ENCODE results near the gene KCNQ5.
A peak's percentile ranks its signal among the peaks of the same experiment; 100 is the strongest.

The KCNQ5 gene

GRCh38 chr6:72826744-72827438, 205.0 kb downstream of the KCNQ5 start:
- no peak for DNase-seq (ENCODE audit: insufficient read length, low spot score)

GRCh38 chr6:72828904-72829303, 207.0 kb downstream of the KCNQ5 start:
- no peak for DNase-seq (ENCODE audit: insufficient read length, low spot score)
- no peak for FAIRE-seq

More at GRCh38 chr6:72826744-72827438, 205.0 kb downstream of the KCNQ5 start:
- FAIRE-seq, result peak; percentile 77

GRCh38 chr6:72832271-72832670, 210.4 kb downstream of the KCNQ5 start:
- no peak for FAIRE-seq
- no peak for DNase-seq (ENCODE audit: insufficient read length, low spot score)

DNA sequence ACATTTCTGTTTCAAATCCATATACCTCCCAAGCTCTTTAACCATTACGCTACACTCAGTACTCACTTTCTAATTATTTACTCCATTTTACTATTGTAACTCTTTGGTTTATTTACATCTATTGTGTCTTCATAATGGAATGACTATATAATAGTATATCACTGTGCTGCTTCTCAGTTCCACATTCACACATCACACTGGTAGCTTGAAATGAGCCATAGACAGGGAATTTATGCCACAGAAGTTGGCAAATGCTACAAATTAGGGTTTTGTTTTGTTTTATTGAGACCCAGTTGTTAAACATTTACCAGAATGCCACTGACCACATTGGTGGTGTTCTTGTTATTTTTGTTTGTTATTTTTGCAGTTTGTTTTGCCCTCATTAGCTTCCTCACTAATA, 213.9 kb downstream of the KCNQ5 start:
- FAIRE-seq (no peak), DNase-seq (ENCODE audit: insufficient read length, low spot score) (no peak)

DNA sequence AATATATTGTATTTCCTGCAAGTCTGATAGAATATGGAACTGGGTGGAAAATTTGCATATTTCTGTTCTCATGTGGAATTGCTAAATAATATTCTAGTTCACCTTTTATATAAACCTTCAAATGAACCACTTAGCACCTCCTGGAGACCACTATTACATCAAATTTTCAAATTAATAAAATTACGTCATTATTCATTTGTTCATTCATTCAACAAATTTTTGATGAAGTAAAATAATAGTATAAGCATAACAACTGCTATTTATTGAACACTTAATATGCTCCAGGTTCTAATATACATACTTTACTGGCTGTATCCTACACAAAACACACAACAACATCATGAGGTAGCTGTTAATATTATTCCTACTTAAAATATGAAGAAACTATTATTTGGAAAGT, 215.1 kb downstream of the KCNQ5 start:
- FAIRE-seq (no peak), DNase-seq (ENCODE audit: insufficient read length, low spot score) (no peak)

GRCh38 chr6:72841195-72841594, 219.3 kb downstream of the KCNQ5 start:
- no peak for FAIRE-seq
- DNase-seq (ENCODE audit: insufficient read length, low spot score), result no peak

GRCh38 chr6:72842140-72842539, 220.3 kb downstream of the KCNQ5 start:
- no peak for FAIRE-seq

GRCh38 chr6:72844614-72845013, 222.8 kb downstream of the KCNQ5 start:
- no peak for FAIRE-seq
- DNase-seq (ENCODE audit: insufficient read length, low spot score), result no peak

More at GRCh38 chr6:72842140-72842539, 220.3 kb downstream of the KCNQ5 start:
- no peak for DNase-seq (ENCODE audit: insufficient read length, low spot score)

- FAIRE-seq (no peak), DNase-seq (ENCODE audit: insufficient read length, low spot score) (no peak)
Observed at GRCh38 chr6:72849346-72849745, 227.5 kb downstream of the KCNQ5 start.

DNA sequence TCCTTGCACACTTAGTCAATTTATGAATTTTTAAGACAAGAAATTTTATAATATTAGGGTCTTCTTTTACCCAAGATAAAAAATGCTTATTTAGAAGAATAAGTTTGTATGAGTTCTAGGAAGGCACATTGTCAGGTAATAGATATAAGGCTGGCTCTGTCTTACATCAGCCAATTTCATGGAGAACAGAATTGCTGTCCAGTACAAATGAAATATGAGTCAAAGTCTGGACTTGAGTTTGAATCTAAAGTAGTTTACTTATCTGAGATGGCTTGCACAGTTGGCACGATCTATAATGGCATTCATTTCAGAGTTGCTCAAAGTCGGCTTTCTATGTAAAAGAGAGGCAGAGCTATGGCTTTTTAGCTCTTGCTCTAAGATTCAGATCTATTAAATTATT, 228.2 kb downstream of the KCNQ5 start:
- FAIRE-seq (no peak), DNase-seq (ENCODE audit: insufficient read length, low spot score) (no peak)

GRCh38 chr6:72850469-72850868, 228.6 kb downstream of the KCNQ5 start:
- DNase-seq (ENCODE audit: insufficient read length, low spot score), result no peak
- no peak for FAIRE-seq

DNA sequence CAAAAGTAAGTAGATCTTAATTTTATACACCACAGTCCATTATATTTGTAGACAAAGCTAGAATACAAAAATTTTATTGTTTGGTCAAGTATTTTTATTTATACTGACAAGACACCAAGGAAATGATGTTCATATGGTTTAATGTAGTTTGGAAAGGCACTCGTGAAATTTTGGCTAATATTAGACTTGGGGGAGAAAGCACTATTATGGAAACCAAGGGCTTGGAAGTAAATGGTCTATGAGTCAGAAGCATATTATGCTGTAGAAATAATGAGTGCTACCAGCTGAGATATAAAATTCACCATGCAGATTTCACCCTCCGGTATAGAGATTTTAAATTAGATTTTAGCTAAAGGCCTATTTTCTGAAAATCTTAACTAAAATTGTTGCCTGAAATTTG, 233.6 kb downstream of the KCNQ5 start:
- FAIRE-seq, result no peak
- no peak for DNase-seq (ENCODE audit: insufficient read length, low spot score)

DNA sequence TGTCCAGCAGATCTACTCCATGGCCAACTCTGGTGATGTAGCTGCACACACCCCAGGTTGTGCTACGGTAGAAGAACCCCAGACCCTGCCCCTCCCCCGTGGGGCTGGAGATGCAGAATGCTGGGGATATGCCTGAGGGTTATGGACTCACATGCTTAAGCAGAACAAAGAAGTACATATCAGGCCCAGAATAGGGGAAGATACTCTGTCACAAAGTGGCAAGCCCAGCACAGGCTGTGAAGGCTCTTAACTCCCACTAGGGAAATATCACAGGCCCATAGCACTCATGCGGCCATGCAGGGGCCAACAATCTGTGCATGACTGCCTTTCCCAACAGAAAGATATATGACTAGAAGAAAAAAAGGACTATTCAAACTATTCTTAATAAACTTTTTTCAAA, 234.9 kb downstream of the KCNQ5 start:
- DNase-seq (ENCODE audit: insufficient read length, low spot score) (no peak), FAIRE-seq (no peak)

DNA sequence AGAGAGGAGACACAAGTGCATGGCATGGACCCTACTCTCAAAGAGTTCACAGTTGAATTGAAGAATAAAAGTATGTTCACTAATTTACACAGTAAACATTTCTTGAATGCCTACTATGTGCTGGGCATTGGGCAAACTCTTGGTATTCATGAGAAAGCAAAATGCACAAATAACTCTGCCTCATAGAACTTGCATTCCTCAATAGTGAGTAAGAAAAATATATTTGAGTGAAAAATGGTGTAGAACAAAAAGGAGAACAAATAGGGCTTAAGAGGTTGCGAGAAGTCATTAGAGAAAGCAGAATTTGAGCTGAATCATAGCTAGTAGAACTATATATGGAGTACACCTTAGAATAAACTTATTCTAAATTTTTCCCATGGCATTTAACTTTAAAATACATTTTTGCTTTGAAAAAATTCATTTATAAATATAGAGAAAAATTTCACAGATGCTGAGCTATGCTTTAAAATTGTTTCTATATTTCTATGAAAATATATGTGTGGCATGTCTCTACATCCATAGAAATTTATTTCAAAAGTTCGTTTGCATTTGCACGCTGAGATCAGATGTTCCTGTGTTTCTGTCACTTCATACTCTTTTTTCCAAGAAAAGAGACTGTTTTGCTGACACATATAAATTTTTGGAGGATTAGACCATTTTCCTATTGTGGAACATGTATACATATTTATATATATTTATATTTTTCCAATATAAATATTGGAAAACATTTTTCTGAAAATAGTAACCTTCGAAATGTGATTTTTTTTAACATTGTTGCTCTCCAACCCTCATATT, 236.1 kb downstream of the KCNQ5 start:
- FAIRE-seq, result no peak
- no peak for DNase-seq (ENCODE audit: insufficient read length, low spot score)

DNA sequence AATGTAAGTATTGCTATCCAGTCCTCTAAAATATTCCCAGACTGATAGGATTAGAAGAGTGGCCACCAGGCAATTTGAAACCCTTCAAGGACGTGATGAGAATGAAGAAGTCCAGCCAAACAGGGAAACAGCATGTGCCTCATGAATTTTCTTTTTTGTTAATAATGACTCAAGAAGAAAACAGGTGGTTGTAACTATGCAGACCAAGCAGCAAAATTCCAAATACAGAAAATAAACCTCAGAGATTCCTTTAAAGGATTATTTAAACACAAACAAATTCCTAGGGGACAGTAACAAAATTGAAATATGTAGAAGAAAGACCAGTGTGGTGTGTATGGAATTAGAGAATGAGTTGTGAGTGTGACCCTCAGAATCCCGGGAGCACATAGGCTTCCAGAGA, 239.2 kb downstream of the KCNQ5 start:
- DNase-seq (ENCODE audit: insufficient read length, low spot score) (no peak), FAIRE-seq (no peak)

DNA sequence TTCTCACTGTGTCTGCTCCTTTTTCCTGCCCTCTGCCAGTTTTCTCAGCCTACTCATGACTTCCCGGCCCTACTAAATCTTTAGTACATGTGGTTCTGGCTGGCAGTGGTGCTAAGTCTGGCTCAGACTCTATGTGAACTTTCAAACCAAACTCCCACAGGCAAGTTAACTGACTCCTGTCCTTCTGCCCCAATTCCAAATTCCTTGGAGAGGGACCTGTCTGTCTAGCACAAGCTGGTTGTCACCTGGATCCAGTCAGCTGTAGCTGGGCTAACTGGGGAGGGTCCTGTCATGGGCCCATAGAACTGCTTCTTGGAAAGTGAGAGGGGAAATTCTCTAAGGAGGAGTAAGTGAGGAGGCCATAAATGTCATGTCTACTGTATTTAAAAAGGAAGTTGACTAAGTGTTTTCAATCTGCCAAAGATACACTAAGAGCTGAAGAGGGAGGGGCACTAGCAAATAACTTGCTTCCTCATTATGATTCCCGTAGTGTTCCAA, 240.1 kb downstream of the KCNQ5 start:
- DNase-seq (ENCODE audit: insufficient read length, low spot score) (peak; percentile 27), FAIRE-seq (peak; percentile 44)

- FAIRE-seq, result no peak
- no peak for DNase-seq (ENCODE audit: insufficient read length, low spot score)
Observed at GRCh38 chr6:72863131-72863530, 241.3 kb downstream of the KCNQ5 start.

DNA sequence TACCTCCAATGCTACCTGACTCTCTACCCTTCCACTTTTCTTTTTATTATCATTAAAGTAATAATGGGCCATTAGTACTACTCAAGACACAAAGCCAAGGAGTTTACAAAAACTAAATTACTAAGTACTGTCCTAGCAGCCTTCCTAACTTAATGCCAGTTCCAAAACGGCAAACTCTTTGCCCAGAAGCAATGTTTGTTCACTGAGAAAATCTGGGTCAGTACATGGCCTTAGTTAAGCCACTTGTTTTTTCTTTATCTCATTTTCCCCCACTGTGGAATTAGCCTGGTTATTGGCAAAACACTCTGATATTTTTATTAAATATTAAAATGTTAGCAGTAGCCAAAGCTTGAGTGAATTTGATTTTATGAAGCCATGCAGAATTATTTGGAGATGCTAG, 242.4 kb downstream of the KCNQ5 start:
- FAIRE-seq (no peak), DNase-seq (ENCODE audit: insufficient read length, low spot score) (no peak)

DNA sequence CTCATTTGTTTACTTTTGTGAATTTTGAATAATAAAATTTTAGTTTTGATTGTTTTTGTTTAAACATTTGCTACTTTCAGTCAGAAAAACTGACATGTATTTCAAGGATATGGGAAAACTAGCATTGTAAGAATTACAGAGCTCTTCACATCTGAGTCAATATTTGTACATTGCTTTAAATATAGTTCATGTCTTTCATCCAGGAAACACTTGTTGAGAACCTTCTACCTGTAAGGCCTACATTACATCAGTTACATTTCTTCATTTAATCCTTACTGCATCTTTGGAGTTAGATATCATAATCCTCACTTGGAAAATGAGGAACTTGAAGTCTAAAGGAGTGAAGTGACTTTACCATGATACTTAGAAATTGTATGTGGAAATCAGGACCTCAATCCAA, 242.9 kb downstream of the KCNQ5 start:
- DNase-seq (ENCODE audit: insufficient read length, low spot score), result no peak
- no peak for FAIRE-seq

DNA sequence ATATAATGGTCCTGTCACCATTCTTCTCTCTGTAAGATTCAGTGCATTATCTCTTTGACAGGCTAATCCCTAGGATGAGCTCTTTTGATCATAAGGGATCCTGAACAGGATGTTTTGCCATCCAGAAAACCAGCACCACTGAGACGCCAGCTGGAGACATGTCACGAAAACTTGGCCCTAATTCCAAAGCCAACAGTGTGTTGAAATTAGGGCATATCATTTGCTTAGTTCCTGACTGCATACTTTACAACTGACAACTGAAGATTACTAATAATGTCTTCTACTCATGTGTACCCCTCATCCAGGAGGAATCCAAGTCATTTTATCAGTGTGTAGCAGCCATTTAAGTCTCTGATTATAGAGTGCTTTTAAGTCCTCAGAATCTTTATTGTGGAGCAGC, 243.6 kb downstream of the KCNQ5 start:
- FAIRE-seq (no peak), DNase-seq (ENCODE audit: insufficient read length, low spot score) (no peak)

DNA sequence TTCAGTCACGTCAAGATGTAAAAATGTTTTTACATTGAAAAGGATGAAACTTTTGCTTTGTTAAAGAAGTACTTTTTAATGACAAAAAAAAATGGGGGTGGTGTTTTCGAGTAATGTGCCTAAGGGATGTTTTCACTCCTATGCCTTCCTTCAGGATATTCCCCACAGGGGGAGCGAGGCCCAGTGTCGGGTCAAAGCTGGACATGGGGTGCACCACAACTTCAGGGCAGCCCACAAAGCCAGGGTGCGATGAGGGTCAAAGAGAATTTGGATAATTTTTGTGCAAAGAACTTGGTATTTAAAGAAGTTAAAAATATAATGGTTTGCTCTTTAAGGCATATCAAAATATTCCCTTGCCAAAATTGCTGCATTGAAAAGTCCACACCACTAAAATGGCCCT, 247.8 kb downstream of the KCNQ5 start:
- no peak for DNase-seq (ENCODE audit: insufficient read length, low spot score)
- FAIRE-seq, result no peak

- DNase-seq (ENCODE audit: insufficient read length, low spot score) (no peak), FAIRE-seq (no peak)
Observed at GRCh38 chr6:72873433-72873832, 251.6 kb downstream of the KCNQ5 start.
